Ishikawa (cell line): Measurements from ENCODE around the gene SLC7A1.

Experiments
- EP300 ChIP-seq: IDR thresholded peaks from 2 replicates; pipeline ENCODE4 v1.6.1; 2012; ENCODE audit warnings: borderline replicate concordance
- REST ChIP-seq: IDR thresholded peaks from 2 replicates; pipeline ENCODE4 v1.6.1; 2012; ENCODE audit warnings: low read depth, mild to moderate bottlenecking

- TF ChIP-seq REST (no peak), EP300 (no peak)
These were observed 78.6 kb downstream of the SLC7A1 start for GRCh38 chr13:29516880-29517279.
